A549 (cell line): ENCODE measurements around the gene CDK9. TPM values are rescaled to one million over a fixed set of nuclear protein-coding genes. Genes with fewer than 3 reads are reported as not detected.

Experiments
- ATAC-seq, 2 experiments: fragments of 200-7000 bp in 1 of 2; fragments of >200 bp in 1 of 2; cut with Nextera tagmentation in 1 of 2; cut with Tn5 transposase in 1 of 2; 3 replicates each; pipeline versions ENCODE4 v1.8.0 to v1.9.1; 2018 to 2020; ENCODE audit warnings: mild to moderate bottlenecking in 1 of 2, moderate library complexity in 1 of 2
- CTCF ChIA-PET: fragments of 300-600 bp; sonication (Branson Sonifier 250); formaldehyde crosslinking; extraction: SDS; loops from one replicate; lab custom pipeline; 2021; ENCODE audit warnings: antibody characterized with exemption, inconsistent platforms; lab: Yijun Ruan, JAX
- POLR2A ChIA-PET: fragments of 350-600 bp; formaldehyde crosslinking; extraction: SDS; loops from one replicate; lab custom pipeline; 2021; ENCODE audit warnings: antibody characterized with exemption, inconsistent platforms; lab: Yijun Ruan, JAX
- DNase-seq, 2 experiments: peaks; one replicate each; pipeline versions ENCODE4 v3.0.0 to v3.0.0-alpha.2; 2011 to 2016; ENCODE audit warnings: low read depth in 1 of 2, low spot score in 1 of 2
- FAIRE-seq: peaks from 2 replicates; lab custom pipeline; 2011; peaks lifted over from hg19 to GRCh38; lab: Jason Lieb, UNC
- H3K27ac ChIP-seq, 2 experiments: fragments of >200 bp; sonication (Bioruptor Twin); formaldehyde crosslinking; 3 replicates each; pipeline ENCODE4 v1.5.1; 2016 to 2017
- H3K4me1 ChIP-seq: fragments of >200 bp; sonication (Bioruptor Twin); formaldehyde crosslinking; 3 replicates; pipeline ENCODE4 v1.6.1; 2016
- H3K4me2 ChIP-seq: fragments of >200 bp; sonication (Bioruptor Twin); formaldehyde crosslinking; 3 replicates; pipeline ENCODE4 v1.6.1; 2016
- H3K4me3 ChIP-seq: fragments of >200 bp; sonication (Bioruptor Twin); formaldehyde crosslinking; 3 replicates; pipeline ENCODE4 v1.5.1; 2016
- H3K9me3 ChIP-seq: fragments of >200 bp; sonication (Bioruptor Twin); formaldehyde crosslinking; 3 replicates; pipeline ENCODE4 v1.6.1; 2016
- ATOH8 ChIP-seq: fragments of 250-450 bp; sonication (Bioruptor Pico); IDR thresholded peaks from 2 replicates; pipeline ENCODE4 v1.5.0; 2020; ENCODE audit warnings: low read depth, mild to moderate bottlenecking, moderate library complexity
- BHLHE40 ChIP-seq: IDR thresholded peaks from 2 replicates; pipeline ENCODE4 v1.6.1; 2012; ENCODE audit warnings: low read depth, low read length, inconsistent platforms
- CHD4 ChIP-seq: fragments of 200-600 bp; sonication (generic); IDR thresholded peaks from 2 replicates; pipeline ENCODE4 v1.6.1; 2016; ENCODE audit warnings: antibody characterized with exemption, mild to moderate bottlenecking, borderline replicate concordance
- CTCF ChIP-seq: fragments of >200 bp; sonication (Bioruptor Twin); formaldehyde crosslinking; IDR thresholded peaks from 3 replicates; pipeline ENCODE4 v1.5.1; 2016
- EHMT2 ChIP-seq: fragments of 200-600 bp; sonication (generic); IDR thresholded peaks from 2 replicates; pipeline ENCODE4 v1.6.1; 2016; ENCODE audit warnings: antibody characterized with exemption, low read depth, mild to moderate bottlenecking, moderate library complexity
- EP300 ChIP-seq, 2 experiments: fragments of >200 bp; sonication (Bioruptor Twin); formaldehyde crosslinking; IDR thresholded peaks; 2 replicates in 1 of 2; 3 replicates in 1 of 2; pipeline ENCODE4 v1.6.1; 2016 to 2017
- FOSB ChIP-seq: fragments of 250-450 bp; sonication (Bioruptor Pico); IDR thresholded peaks from 2 replicates; pipeline ENCODE4 v1.5.0; 2020; ENCODE audit warnings: mild to moderate bottlenecking, moderate library complexity
- GATA3 ChIP-seq: IDR thresholded peaks from 2 replicates; pipeline ENCODE4 v1.6.1; 2012; ENCODE audit warnings: borderline replicate concordance
- HMGXB4 ChIP-seq: fragments of 250-450 bp; sonication (Bioruptor Pico); IDR thresholded peaks from 2 replicates; pipeline ENCODE4 v1.5.0; 2021; ENCODE audit warnings: mild to moderate bottlenecking, moderate library complexity, borderline replicate concordance
- HOXB13 ChIP-seq: fragments of 250-450 bp; sonication (Bioruptor Pico); IDR thresholded peaks from 2 replicates; pipeline ENCODE4 v1.5.0; 2020; ENCODE audit warnings: low read depth, mild to moderate bottlenecking, moderate library complexity
- JUN ChIP-seq, 2 experiments: fragments of >200 bp; sonication (Bioruptor Twin); formaldehyde crosslinking; IDR thresholded peaks; 2 replicates in 1 of 2; 3 replicates in 1 of 2; pipeline ENCODE4 v1.6.1; 2016 to 2017
- KDM5A ChIP-seq: fragments of 200-600 bp; sonication (generic); IDR thresholded peaks from 2 replicates; pipeline ENCODE4 v1.6.1; 2016; ENCODE audit warnings: antibody characterized with exemption, mild to moderate bottlenecking
- MAFK ChIP-seq: fragments of 450-650 bp; IDR thresholded peaks from 2 replicates; pipeline ENCODE4 v1.6.1; 2014; ENCODE audit not compliant: partially characterized antibody
- MAX ChIP-seq: IDR thresholded peaks from 2 replicates; pipeline ENCODE4 v1.6.1; 2012
- MAZ ChIP-seq: fragments of 150-350 bp; IDR thresholded peaks from 2 replicates; pipeline ENCODE4 v1.6.1; 2014; ENCODE audit warnings: antibody characterized with exemption, low read depth, low read length, borderline replicate concordance
- MYC ChIP-seq: IDR thresholded peaks from 2 replicates; pipeline ENCODE4 v1.6.1; 2012; ENCODE audit warnings: mild to moderate bottlenecking, inconsistent platforms, low read length, improper control_type of control experiment, borderline replicate concordance
- PBX3 ChIP-seq: IDR thresholded peaks from 2 replicates; pipeline ENCODE4 v1.6.1; 2012
- POLR2AphosphoS2 ChIP-seq: conservative IDR thresholded peaks from 2 replicates; pipeline ENCODE4 v1.6.1; 2012; ENCODE audit warnings: low read length, improper control_type of control experiment, inconsistent platforms
- RAD21 ChIP-seq, 2 experiments: fragments of >200 bp in 1 of 2; sonication (Bioruptor Twin) in 1 of 2; formaldehyde crosslinking in 1 of 2; IDR thresholded peaks in 1 of 2; conservative IDR thresholded peaks in 1 of 2; 2 replicates in 1 of 2; 3 replicates in 1 of 2; pipeline ENCODE4 v1.6.1; 2012 to 2018; ENCODE audit warnings: inconsistent platforms in 1 of 2
- RCOR1 ChIP-seq: fragments of 150-350 bp; IDR thresholded peaks from 2 replicates; pipeline ENCODE4 v1.6.1; 2014; ENCODE audit warnings: antibody characterized with exemption, low read length, low read depth
- RFX5 ChIP-seq: fragments of 450-650 bp; IDR thresholded peaks from 2 replicates; pipeline ENCODE4 v1.7.1; 2014; ENCODE audit warnings: antibody characterized with exemption, mild to moderate bottlenecking, moderate library complexity
- SMC3 ChIP-seq: fragments of >200 bp; sonication (Bioruptor Twin); formaldehyde crosslinking; IDR thresholded peaks from 3 replicates; pipeline ENCODE4 v1.6.1; 2018; ENCODE audit warnings: inconsistent platforms
- USF2 ChIP-seq: fragments of 450-650 bp; IDR thresholded peaks from 2 replicates; pipeline ENCODE4 v1.6.1; 2014; ENCODE audit warnings: antibody characterized with exemption
- ZC3H11A ChIP-seq: fragments of 450-650 bp; IDR thresholded peaks from 2 replicates; pipeline ENCODE4 v1.6.1; 2014; ENCODE audit warnings: antibody characterized with exemption, mild to moderate bottlenecking
- ZNF302 ChIP-seq: fragments of 250-450 bp; sonication (Bioruptor Pico); IDR thresholded peaks from 2 replicates; pipeline ENCODE4 v1.9.0; 2021; ENCODE audit warnings: inconsistent platforms, mild to moderate bottlenecking, moderate library complexity
- WGBS: methylation state at CpG from one replicate; pipeline ENCODE4 v1.1.6; 2017; ENCODE audit errors: missing lambda C conversion rate; 5-methylcytosine and 5-hydroxymethylcytosine counted together
- polyA plus RNA-seq, 4 experiments: library from polyadenylated mRNA; depleted of rRNA in 3 of 4; stranded (reverse); fragments of >200 nt; fragmentation: RNase III in 1 of 4; extraction: RNeasy Plus Mini Kit Qiagen cat#74134 plus additional on column Dnase treatment in 1 of 4; gene quantifications; 2 replicates in 3 of 4; 3 replicates in 1 of 4; pipeline ENCODE4 v1.2.3, GENCODE V29; 2011 to 2017

CDK9 gene
- polyA plus RNA-seq, 2 of the 4 experiments (the other 2 are of a cell fraction), result 43.8 to 45.7 TPM

GRCh38 chr9:127786773-127787104, 905 bp downstream of the CDK9 start:
- peaks cover 11% of the 10 kb centered on the region; the same call in 2 of the 3 replicates for H3K4me1 ChIP-seq
- H3K9me3 ChIP-seq, result no peaks in the 10 kb centered on the region
- peak; percentile 30; the same call in 1 of the 2 replicates for TF ChIP-seq KDM5A
- TF ChIP-seq RFX5, result no peak
- peak; percentile 50 for TF ChIP-seq CTCF
- peak in 1 of 2 experiments; percentile 39; a peak in 2 of 5 replicates for TF ChIP-seq RAD21 (conservative IDR thresholded peaks at IDR 0.05 in 1 of 2, IDR thresholded peaks at IDR 0.05 in 1 of 2)
- no peak for TF ChIP-seq EP300 (IDR thresholded peaks at IDR 0.05)
- TF ChIP-seq SMC3, result peak; percentile 42; the same call in 2 of the 3 replicates
- H3K27ac ChIP-seq, result peak overlapping the region; percentile 94 to 99
- DNase-seq (no peak), FAIRE-seq (no peak), ATAC-seq (peak in 1 of 2 experiments; percentile 7; a peak in 3 of 6 replicates)
- H3K4me3 ChIP-seq, result peak overlapping the region; percentile 88
- POLR2A ChIA-PET, result no interaction called here
- H3K4me2 ChIP-seq, result peak overlapping the region; percentile 79
- 0% methylated on average over 12 of the region's 12 CpGs for WGBS
- CTCF ChIA-PET, result interaction anchor here (0.6 to 12.1 kb wide), 18 partner anchors 8 to 200 kb away, joined by 3 to 157 read pairs (median 5); partner anchors contain the start of genes FPGS and TOR2A

- H3K4me1 ChIP-seq, result peaks cover 19% of the 10 kb centered on the region; the same call in 2 of the 3 replicates
- no peak for TF ChIP-seq POLR2AphosphoS2
- TF ChIP-seq GATA3, result no peak
- TF ChIP-seq PBX3, result no peak
- no peak for TF ChIP-seq MAX
- TF ChIP-seq KDM5A, result no peak
- TF ChIP-seq FOSB (CRISPR knock-in tag), result no peak
- TF ChIP-seq, all 56 proteins: peak for 0
- Histone ChIP-seq H3K4me3 (no peak overlapping the region), H3K27ac (no peak overlapping the region), H3K4me2 (no peak overlapping the region), H3K9me3 (no peaks in the 10 kb centered on the region)
- POLR2A ChIA-PET, result no interaction called here
- WGBS, result 78% methylated on average over 7 of the region's 26 CpGs
- no peak for FAIRE-seq
- CTCF ChIA-PET, result interaction anchor here (1.0 to 12.1 kb wide), 12 partner anchors 10 to 247 kb away, joined by 3 to 157 read pairs (median 6); partner anchors contain the start of genes FPGS and TOR2A
- ATAC-seq, result no peak
- no peak for DNase-seq
These were observed 2.6 kb downstream of the CDK9 start for GRCh38 chr9:127788337-127789011.

GRCh38 chr9:127789179-127789578, 3.3 kb downstream of the CDK9 start:
- Histone ChIP-seq H3K9me3 (no peaks in the 10 kb centered on the region), H3K4me1 (peaks cover 19% of the 10 kb centered on the region; the same call in 2 of the 3 replicates), H3K4me2 (no peak overlapping the region), H3K27ac (no peak overlapping the region), H3K4me3 (no peak overlapping the region)
- FAIRE-seq, result no peak
- 92% methylated on average over 25 of the region's 25 CpGs for WGBS
- ChIA-PET POLR2A (no interaction called here), CTCF (interaction anchor here (1.5 to 12.1 kb wide), 7 partner anchors 14 to 246 kb away, joined by 3 to 157 read pairs (median 63); partner anchors contain the start of genes FPGS and TOR2A)
- ATAC-seq, result no peak
- no peak for DNase-seq
- TF ChIP-seq HOXB13 (CRISPR knock-in tag), result no peak
- no peak for TF ChIP-seq BHLHE40
- no peak for TF ChIP-seq RCOR1
- no peak for TF ChIP-seq ATOH8 (CRISPR knock-in tag)
- no peak for TF ChIP-seq EHMT2
- TF ChIP-seq JUN (IDR thresholded peaks at IDR 0.05), result no peak
- TF ChIP-seq ZNF302, result no peak
- TF ChIP-seq GATA3, result no peak
- no peak for TF ChIP-seq HMGXB4 (CRISPR knock-in tag)
- no peak for TF ChIP-seq KDM5A
- TF ChIP-seq MAFK, result no peak
- TF ChIP-seq USF2, result no peak
- no peak for TF ChIP-seq MYC
- no peak for TF ChIP-seq ZC3H11A
- no peak for TF ChIP-seq CHD4
- no peak for TF ChIP-seq MAZ
- no peak for TF ChIP-seq MAX
